Cardiac ventricle fibroblast (primary cell): ENCODE results near the gene NBPF12. TPM values are rescaled to one million over a fixed set of nuclear protein-coding genes. Genes with fewer than 3 reads are reported as not detected.

ENCODE experiments used
- total RNA-seq: library from RNA; depleted of rRNA; stranded (reverse); fragments of >200 nt; gene quantifications from 2 replicates; pipeline ENCODE4 v1.2.3, GENCODE V29; 2015

Gene NBPF12, protein sequence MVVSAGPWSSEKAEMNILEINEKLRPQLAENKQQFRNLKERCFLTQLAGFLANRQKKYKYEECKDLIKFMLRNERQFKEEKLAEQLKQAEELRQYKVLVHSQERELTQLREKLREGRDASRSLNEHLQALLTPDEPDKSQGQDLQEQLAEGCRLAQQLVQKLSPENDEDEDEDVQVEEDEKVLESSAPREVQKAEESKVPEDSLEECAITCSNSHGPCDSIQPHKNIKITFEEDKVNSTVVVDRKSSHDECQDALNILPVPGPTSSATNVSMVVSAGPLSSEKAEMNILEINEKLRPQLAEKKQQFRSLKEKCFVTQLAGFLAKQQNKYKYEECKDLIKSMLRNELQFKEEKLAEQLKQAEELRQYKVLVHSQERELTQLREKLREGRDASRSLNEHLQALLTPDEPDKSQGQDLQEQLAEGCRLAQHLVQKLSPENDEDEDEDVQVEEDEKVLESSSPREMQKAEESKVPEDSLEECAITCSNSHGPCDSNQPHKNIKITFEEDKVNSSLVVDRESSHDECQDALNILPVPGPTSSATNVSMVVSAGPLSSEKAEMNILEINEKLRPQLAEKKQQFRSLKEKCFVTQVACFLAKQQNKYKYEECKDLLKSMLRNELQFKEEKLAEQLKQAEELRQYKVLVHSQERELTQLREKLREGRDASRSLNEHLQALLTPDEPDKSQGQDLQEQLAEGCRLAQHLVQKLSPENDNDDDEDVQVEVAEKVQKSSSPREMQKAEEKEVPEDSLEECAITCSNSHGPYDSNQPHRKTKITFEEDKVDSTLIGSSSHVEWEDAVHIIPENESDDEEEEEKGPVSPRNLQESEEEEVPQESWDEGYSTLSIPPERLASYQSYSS (N-terminal part only)
- total RNA-seq, result 2.2 and 2.9 TPM in 2 replicates

DNA sequence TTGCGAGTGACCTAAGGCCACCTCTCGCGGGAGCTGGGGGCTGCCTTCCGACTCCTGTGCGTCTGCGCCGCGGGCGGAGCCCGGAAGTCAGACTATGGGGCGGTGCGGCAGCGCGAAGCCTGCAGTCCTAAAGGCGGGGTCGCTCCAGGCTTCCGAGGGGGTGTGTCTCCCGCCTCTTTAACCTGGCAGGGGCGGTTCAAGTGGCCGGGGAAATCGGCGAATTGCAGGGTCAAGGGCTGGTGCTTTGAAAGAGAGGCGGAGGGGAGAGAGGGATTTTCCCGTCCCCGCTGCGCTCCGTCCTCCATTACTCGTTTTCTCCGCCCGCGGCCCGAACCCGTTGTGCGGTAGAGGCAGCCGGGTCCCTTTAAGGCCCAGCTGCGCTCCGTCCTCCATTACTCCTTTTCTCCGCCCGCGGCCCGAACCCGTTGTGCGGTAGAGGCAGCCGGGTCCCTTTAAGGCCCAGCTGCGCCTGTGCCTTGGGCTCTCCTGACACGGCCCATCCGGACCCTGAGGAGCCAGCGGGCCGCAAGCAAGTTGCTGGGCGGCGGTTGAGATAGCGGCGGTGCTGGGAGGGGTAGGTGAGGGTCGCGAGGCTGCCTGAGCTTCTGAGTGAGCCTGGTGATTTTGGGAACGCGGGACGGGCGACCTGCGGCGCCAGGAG lies at the start of gene NBPF12:
TSS of gene NBPF12 (plus strand) at position 83 of the 661 bp plus-strand sequence. CDS start 21,820 bp downstream, outside the sequence.

Other genes with a start within 250 kb of the NBPF12 start
- gene PRKAB2, start 234.1 kb downstream of the NBPF12 start, total RNA-seq, result 10.8 and 11.9 TPM in 2 replicates